K562 (cell line): ENCODE results near the gene DDAH2. TPM values are rescaled to one million over a fixed set of nuclear protein-coding genes. Genes with fewer than 3 reads are reported as not detected.

Experiments
- CREB5 ChIP-seq: fragments of 250-450 bp; sonication (Bioruptor Pico); IDR thresholded peaks from 2 replicates; pipeline ENCODE4 v1.5.0; 2020; ENCODE audit warnings: mild to moderate bottlenecking
- FOXK1 ChIP-seq: sonication (generic); formaldehyde crosslinking; IDR thresholded peaks from 2 replicates; pipeline ENCODE4 v1.8.0; 2022; ENCODE audit warnings: missing genetic modification reagents, mild to moderate bottlenecking, borderline replicate concordance
- MEF2D ChIP-seq: conservative IDR thresholded peaks from 2 replicates; pipeline ENCODE4 v1.6.1; 2016; ENCODE audit warnings: low read depth, missing genetic modification characterization, missing compliant biosample characterization
- MTA3 ChIP-seq: fragments of 450-650 bp; formaldehyde crosslinking; IDR thresholded peaks from 2 replicates; pipeline ENCODE4 v1.6.1; 2017; ENCODE audit warnings: mild to moderate bottlenecking, borderline replicate concordance
- NKRF ChIP-seq: fragments of 450-650 bp; IDR thresholded peaks from 2 replicates; pipeline ENCODE4 v1.6.1; 2016; ENCODE audit warnings: borderline replicate concordance
- PRDM10 ChIP-seq: fragments of 450-650 bp; IDR thresholded peaks from 2 replicates; pipeline ENCODE4 v1.6.1; 2018; ENCODE audit not compliant: partially characterized antibody
- RBM17 ChIP-seq: fragments of 200-400 bp; formaldehyde crosslinking; IDR thresholded peaks from 2 replicates; pipeline ENCODE4 v1.6.1; 2017; ENCODE audit warnings: low read depth, mild to moderate bottlenecking, low read length, borderline replicate concordance
- REST ChIP-seq, 2 experiments: fragments of 450-650 bp; formaldehyde crosslinking in 1 of 2; IDR thresholded peaks; 2 replicates each; pipeline versions ENCODE4 v1.4.0 to v1.6.1; 2014 to 2020; ENCODE audit warnings: mild to moderate bottlenecking in 2 of 2, borderline replicate concordance in 1 of 2, low read depth in 1 of 2
- ZNF232 ChIP-seq: sonication (generic); formaldehyde crosslinking; IDR thresholded peaks from 2 replicates; pipeline ENCODE4 v1.8.0; 2022; ENCODE audit warnings: mild to moderate bottlenecking, missing genetic modification reagents
- ZNF57 ChIP-seq: fragments of 450-650 bp; formaldehyde crosslinking; IDR thresholded peaks from 2 replicates; pipeline ENCODE4 v1.4.0; 2020; ENCODE audit warnings: mild to moderate bottlenecking, moderate library complexity
- polyA plus RNA-seq, 8 experiments: library from polyadenylated mRNA; depleted of rRNA in 4 of 8; stranded (reverse) in 5 of 8; unstranded in 3 of 8; fragments of >200 nt; fragmentation: Nextera tagmentation in 2 of 8; fragmentation: Illumina TruSeq in 1 of 8; extraction: Ambion mirVana in 2 of 8; extraction: Trizol in 1 of 8; gene quantifications; 2 replicates each; pipeline versions ENCODE4 v1.2.1 to v1.2.3, GENCODE V29; 2011 to 2014; ENCODE audit warnings: inconsistent platforms in 1 of 8, missing spikeins in 1 of 8
- total RNA-seq, 7 experiments: library from RNA; depleted of rRNA in 6 of 7; stranded (reverse); fragments of >200 nt in 6 of 7; fragmentation: Illumina TruSeq in 2 of 7; extraction: Trizol in 2 of 7; gene quantifications; 2 replicates each; pipeline versions ENCODE4 v1.2.1 to v1.2.3, GENCODE V29; 2011 to 2021; ENCODE audit warnings: low replicate concordance in 1 of 7

Gene DDAH2
- total and polyA plus RNA-seq, 9 of the 15 experiments (the other 6 are each of a cell fraction or from before 2014, with no cell fraction given), result 1.8 to 45.4 (median 21.4) TPM

- peak; percentile 97 for TF ChIP-seq REST (IDR thresholded peaks at IDR 0.05; ENCODE audit: borderline replicate concordance)
- no peak for TF ChIP-seq REST (CRISPR knock-in tag; IDR thresholded peaks at IDR 0.05; ENCODE audit: low read depth)
- no peak for TF ChIP-seq RBM17
- 0 out of 2 replicates have a peak, but pooled peaks have one; percentile 49 for TF ChIP-seq ZNF232 (CRISPR knock-in tag)
- 0 out of 2 replicates have a peak, but pooled peaks have one; percentile 40 for TF ChIP-seq MEF2D
- peak; percentile 61; the same call in 1 of the 2 replicates for TF ChIP-seq NKRF
- TF ChIP-seq FOXK1 (CRISPR knock-in tag), result peak; percentile 90
- TF ChIP-seq MTA3, result peak; percentile 97
- TF ChIP-seq PRDM10, result no peak
- TF ChIP-seq CREB5 (CRISPR knock-in tag), result no peak
- TF ChIP-seq ZNF57, result 0 out of 2 replicates have a peak, but pooled peaks have one; percentile 14
These were observed 40.7 kb upstream of the DDAH2 start (continued) for GRCh38 chr6:31769684-31770371.
